DND-41 (cell line): ENCODE results near the gene ZNF827.

Source experiments
- ATAC-seq: fragments of 200-7000 bp; cut with Tn5 transposase; 3 replicates; pipeline ENCODE4 v1.9.1; 2021; ENCODE audit warnings: low read depth; ENCODE audit not compliant: insufficient read depth
- DNase-seq: peaks from one replicate; pipeline ENCODE4 v3.0.0-alpha.2; 2020
- H2AFZ ChIP-seq: 2 replicates; pipeline ENCODE4 v1.6.0; 2012; ENCODE audit warnings: low read depth, low read length
- H3K27ac ChIP-seq: 2 replicates; pipeline ENCODE4 v1.5.1; 2012; ENCODE audit warnings: low read length, inconsistent platforms
- H3K27me3 ChIP-seq: fragments of 200-600 bp; sonication (generic); 2 replicates; pipeline ENCODE4 v1.6.0; 2012; ENCODE audit warnings: low read length, mild to moderate bottlenecking, inconsistent platforms; ENCODE audit not compliant: insufficient read depth, poor library complexity
- H3K36me3 ChIP-seq: 2 replicates; pipeline ENCODE4 v1.5.1; 2012; ENCODE audit warnings: low read length, inconsistent platforms; ENCODE audit not compliant: insufficient read depth
- H3K4me1 ChIP-seq: 2 replicates; pipeline ENCODE4 v1.5.1; 2012; ENCODE audit warnings: mild to moderate bottlenecking, low read length; ENCODE audit not compliant: insufficient read depth
- H3K4me2 ChIP-seq: 2 replicates; pipeline ENCODE4 v1.6.0; 2012; ENCODE audit warnings: mild to moderate bottlenecking, moderate library complexity, low read length, inconsistent platforms; ENCODE audit not compliant: insufficient read depth
- H3K4me3 ChIP-seq, 2 experiments: fragments of 200-600 bp in 1 of 2; shearing (Covaris generic) in 1 of 2; 2 replicates each; pipeline ENCODE4 v1.5.1; 2012 to 2016; ENCODE audit warnings: inconsistent platforms in 2 of 2, low read length in 2 of 2, mild to moderate bottlenecking in 2 of 2, low read depth in 1 of 2, moderate library complexity in 1 of 2
- H3K79me2 ChIP-seq: 2 replicates; pipeline ENCODE4 v1.6.0; 2012; ENCODE audit warnings: low read length, inconsistent platforms; ENCODE audit not compliant: insufficient read depth
- H3K9ac ChIP-seq: 2 replicates; pipeline ENCODE4 v1.6.0; 2012; ENCODE audit warnings: low read depth, mild to moderate bottlenecking, inconsistent platforms, low read length, moderate library complexity
- H3K9me3 ChIP-seq: 2 replicates; pipeline ENCODE4 v1.5.1; 2012; ENCODE audit warnings: low read length, moderate library complexity, mild to moderate bottlenecking, inconsistent platforms; ENCODE audit not compliant: insufficient read depth, severe bottlenecking
- H4K20me1 ChIP-seq: 2 replicates; pipeline ENCODE4 v1.6.0; 2012; ENCODE audit warnings: low read length; ENCODE audit not compliant: insufficient read depth
- CTCF ChIP-seq: IDR thresholded peaks from 2 replicates; pipeline ENCODE4 v1.5.1; 2012; ENCODE audit warnings: borderline replicate concordance, low read length, moderate library complexity, mild to moderate bottlenecking; ENCODE audit not compliant: poor library complexity, severe bottlenecking; ENCODE audit errors: extremely low read depth
- EZH2 ChIP-seq: IDR thresholded peaks from 3 replicates; pipeline ENCODE4 v1.6.1; 2012; ENCODE audit warnings: borderline replicate concordance, low read depth, mild to moderate bottlenecking, moderate library complexity, low read length, inconsistent platforms; ENCODE audit not compliant: severe bottlenecking

ZNF827 gene

GRCh38 chr4:145899886-145900460, 38.6 kb downstream of the ZNF827 start:
- ATAC-seq: no peak
- TF ChIP-seq CTCF: no peak
- TF ChIP-seq EZH2: no peak
- Histone ChIP-seq H3K9me3 (no peaks in the 10 kb centered on the region), H3K79me2 (no peaks in the 10 kb centered on the region), H4K20me1 (no peaks in the 10 kb centered on the region), H3K27ac (no peak overlapping the region), H3K36me3 (no peaks in the 10 kb centered on the region), H3K27me3 (no peaks in the 10 kb centered on the region), H3K4me1 (no peaks in the 10 kb centered on the region), H2AFZ (no peak overlapping the region), H3K4me3 (no peak overlapping the region), H3K9ac (no peak overlapping the region), H3K4me2 (no peak overlapping the region)
- DNase-seq: no peak

GRCh38 chr4:145898926-145899531, 39.6 kb downstream of the ZNF827 start:
- H3K9ac ChIP-seq: no peak overlapping the region
- no peak overlapping the region for H3K4me2 ChIP-seq
- TF ChIP-seq EZH2 (no peak), CTCF (no peak)
- no peak overlapping the region for H2AFZ ChIP-seq
- no peaks in the 10 kb centered on the region for H3K4me1 ChIP-seq
- H3K27ac ChIP-seq: no peak overlapping the region
- no peaks in the 10 kb centered on the region for H3K36me3 ChIP-seq
- no peak overlapping the region for H3K4me3 ChIP-seq
- H3K9me3 ChIP-seq: no peaks in the 10 kb centered on the region
- H3K27me3 ChIP-seq: no peaks in the 10 kb centered on the region
- no peaks in the 10 kb centered on the region for H4K20me1 ChIP-seq
- ATAC-seq (no peak), DNase-seq (no peak)
- H3K79me2 ChIP-seq: no peaks in the 10 kb centered on the region

- H3K36me3 ChIP-seq: no peaks in the 10 kb centered on the region
- H3K4me2 ChIP-seq: no peak overlapping the region
- H3K9ac ChIP-seq: no peak overlapping the region
- no peaks in the 10 kb centered on the region for H3K9me3 ChIP-seq
- TF ChIP-seq CTCF (no peak), EZH2 (no peak)
- H3K27ac ChIP-seq: no peak overlapping the region
- no peaks in the 10 kb centered on the region for H4K20me1 ChIP-seq
- no peak overlapping the region for H3K4me3 ChIP-seq
- H2AFZ ChIP-seq: no peak overlapping the region
- H3K79me2 ChIP-seq: no peaks in the 10 kb centered on the region
- DNase-seq: no peak
- H3K27me3 ChIP-seq: no peaks in the 10 kb centered on the region
- no peak for ATAC-seq
- H3K4me1 ChIP-seq: no peaks in the 10 kb centered on the region
Observed at GRCh38 chr4:145898466-145898865, 40.2 kb downstream of the ZNF827 start.

- Histone ChIP-seq H3K9me3 (no peaks in the 10 kb centered on the region), H3K27me3 (no peaks in the 10 kb centered on the region), H3K9ac (no peak overlapping the region), H3K79me2 (no peaks in the 10 kb centered on the region), H3K36me3 (no peaks in the 10 kb centered on the region), H3K27ac (no peak overlapping the region), H4K20me1 (no peaks in the 10 kb centered on the region), H3K4me3 (no peak overlapping the region), H3K4me2 (no peak overlapping the region), H2AFZ (no peak overlapping the region), H3K4me1 (no peaks in the 10 kb centered on the region)
- TF ChIP-seq EZH2: no peak
- no peak for TF ChIP-seq CTCF
- DNase-seq (no peak), ATAC-seq (no peak)
Observed at GRCh38 chr4:145895056-145895455, 43.6 kb downstream of the ZNF827 start.
